Measurements from ENCODE around the gene TADA3.
A peak's percentile ranks its signal among the peaks of the same experiment; 100 is the strongest.

The TADA3 gene

DNA sequence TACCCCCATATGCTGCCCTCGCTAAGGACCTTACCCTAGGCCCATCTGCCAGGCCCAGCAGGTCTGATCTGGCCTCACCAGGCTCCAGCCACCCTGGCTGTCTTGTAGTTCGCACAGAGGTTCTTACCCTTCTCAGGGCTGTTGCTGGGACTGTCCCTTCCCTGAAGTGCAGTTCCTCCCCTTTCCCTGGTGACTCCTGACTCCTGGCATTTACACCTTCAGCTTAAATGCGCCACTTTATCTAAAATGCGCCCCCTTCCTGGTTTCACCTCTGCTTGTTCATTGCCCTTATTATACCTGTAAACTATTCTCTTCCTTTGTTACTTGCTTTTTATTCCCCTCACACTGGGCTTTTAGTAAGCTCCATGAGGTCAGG, 17.0 kb upstream of the TADA3 start:
- no peak for TF ChIP-seq CTCF (IDR thresholded peaks at IDR 0.05)
- H3K4me1 ChIP-seq (ENCODE audit: control insufficient read depth in 1 of 2, insufficient read depth in 1 of 2, low read depth in 1 of 2, low read length in 1 of 2): peaks cover 19 to 21% of the 10 kb centered on the region in 2 experiments
- H3K36me3 ChIP-seq: peaks cover 80% of the 10 kb centered on the region

DNA sequence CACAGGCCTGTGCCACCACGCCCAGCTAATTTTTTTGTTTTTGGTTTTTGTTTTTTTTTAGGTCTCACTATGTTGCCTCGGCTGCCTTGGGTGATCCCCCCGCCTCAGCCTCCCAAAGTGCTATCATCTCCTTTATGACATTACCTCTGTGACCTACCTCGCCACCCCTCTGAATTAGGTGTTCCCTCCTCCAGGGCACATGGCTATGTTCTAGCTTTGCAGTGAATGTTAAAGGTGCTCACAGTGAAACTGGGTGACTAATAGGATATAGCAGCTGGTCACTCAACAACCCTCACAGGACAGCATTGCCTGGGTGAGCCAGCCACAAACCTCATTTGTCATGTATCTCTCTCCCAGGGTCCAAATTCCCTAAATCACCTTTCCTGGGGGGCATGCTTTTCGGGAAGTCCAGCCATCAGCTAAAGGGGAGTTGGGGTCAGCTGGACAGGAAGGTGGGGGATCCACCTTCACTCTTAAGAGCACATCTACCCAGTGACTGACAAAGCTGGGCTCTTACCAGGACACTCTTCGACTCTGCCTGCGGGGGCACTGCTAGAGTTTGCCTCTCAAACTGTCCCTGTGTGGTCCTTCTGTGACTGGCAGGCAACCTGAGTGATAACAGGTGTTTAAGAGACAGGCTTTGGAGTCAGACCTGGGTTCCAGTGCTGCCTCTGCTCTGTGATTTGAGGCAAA, 16.2 kb upstream of the TADA3 start:
- H3K4me1 ChIP-seq (ENCODE audit: control insufficient read depth in 1 of 2, insufficient read depth in 1 of 2, low read depth in 1 of 2, low read length in 1 of 2): peaks cover 19 to 21% of the 10 kb centered on the region in 2 experiments
- no peak overlapping the region for H3K4me3 ChIP-seq (ENCODE audit: low read depth in 1 of 2, low read length in 1 of 2)
- H3K27ac ChIP-seq: peak overlapping the region; percentile 91
- peaks cover 80% of the 10 kb centered on the region for H3K36me3 ChIP-seq
- no peaks in the 10 kb centered on the region for H3K27me3 ChIP-seq
- H3K9me3 ChIP-seq: no peaks in the 10 kb centered on the region
- TF ChIP-seq CTCF (IDR thresholded peaks at IDR 0.05): no peak

More for the DNA sequence above, 17.0 kb upstream of the TADA3 start:
- Histone ChIP-seq H3K27ac (peak overlapping the region; percentile 91), H3K9me3 (no peaks in the 10 kb centered on the region), H3K4me3 (ENCODE audit: low read depth in 1 of 2, low read length in 1 of 2) (peak overlapping the region; percentile 68 to 71), H3K27me3 (no peaks in the 10 kb centered on the region)

GRCh38 chr3:9807981-9808344, 15.7 kb upstream of the TADA3 start:
- no peak for TF ChIP-seq CTCF (IDR thresholded peaks at IDR 0.05)
- peaks cover 80% of the 10 kb centered on the region for H3K36me3 ChIP-seq

GRCh38 chr3:9806688-9807589, 14.7 kb upstream of the TADA3 start:
- peaks cover 19 to 21% of the 10 kb centered on the region in 2 experiments for H3K4me1 ChIP-seq (ENCODE audit: control insufficient read depth in 1 of 2, insufficient read depth in 1 of 2, low read depth in 1 of 2, low read length in 1 of 2)
- H3K27me3 ChIP-seq: no peaks in the 10 kb centered on the region
- H3K36me3 ChIP-seq: peaks cover 80% of the 10 kb centered on the region
- H3K27ac ChIP-seq: peak overlapping the region; percentile 91
- no peak overlapping the region for H3K4me3 ChIP-seq (ENCODE audit: low read depth in 1 of 2, low read length in 1 of 2)
- no peaks in the 10 kb centered on the region for H3K9me3 ChIP-seq
- no peak for TF ChIP-seq CTCF (IDR thresholded peaks at IDR 0.05)

More at GRCh38 chr3:9807981-9808344, 15.7 kb upstream of the TADA3 start:
- Histone ChIP-seq H3K9me3 (no peaks in the 10 kb centered on the region), H3K27me3 (no peaks in the 10 kb centered on the region), H3K27ac (peak overlapping the region; percentile 91), H3K4me1 (ENCODE audit: control insufficient read depth in 1 of 2, insufficient read depth in 1 of 2, low read depth in 1 of 2, low read length in 1 of 2) (peaks cover 19 to 21% of the 10 kb centered on the region in 2 experiments), H3K4me3 (ENCODE audit: low read depth in 1 of 2, low read length in 1 of 2) (no peak overlapping the region)

GRCh38 chr3:9806137-9806536, 13.9 kb upstream of the TADA3 start:
- Histone ChIP-seq H3K36me3 (peaks cover 83% of the 10 kb centered on the region), H3K27me3 (no peaks in the 10 kb centered on the region), H3K4me3 (ENCODE audit: low read depth in 1 of 2, low read length in 1 of 2) (no peak overlapping the region), H3K4me1 (ENCODE audit: control insufficient read depth in 1 of 2, insufficient read depth in 1 of 2, low read depth in 1 of 2, low read length in 1 of 2) (peaks cover 19 to 21% of the 10 kb centered on the region in 2 experiments), H3K27ac (peak overlapping the region; percentile 32), H3K9me3 (no peaks in the 10 kb centered on the region)
- TF ChIP-seq CTCF (IDR thresholded peaks at IDR 0.05): no peak

Measured in neutrophil (primary cell).